Measurements from ENCODE around the gene DLG2.

DLG2 gene

DNA sequence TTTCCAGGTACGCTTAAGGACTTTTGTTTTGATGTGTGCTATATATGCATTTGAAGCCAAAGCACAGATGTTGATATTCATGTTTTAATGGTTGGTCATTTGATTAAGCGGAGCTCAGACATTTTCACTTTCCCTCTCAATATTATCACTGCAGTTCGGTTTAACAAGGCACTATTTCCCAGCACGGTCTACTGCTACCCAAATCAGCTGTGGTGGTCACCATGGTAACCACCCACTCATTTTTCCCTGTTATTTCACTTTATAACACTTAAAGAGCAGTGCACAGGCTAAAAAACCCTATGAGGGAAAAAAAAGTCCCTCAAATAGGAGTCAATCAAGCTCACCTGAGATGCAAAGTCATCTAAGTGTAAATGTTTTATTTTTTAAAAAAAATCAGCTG, 1901.4 kb downstream of the DLG2 start:
- no peak for DNase-seq

- no peak for DNase-seq
These were observed 1901.9 kb downstream of the DLG2 start for GRCh38 chr11:83725269-83725560.

GRCh38 chr11:83723999-83724398, 1903.1 kb downstream of the DLG2 start:
- no peak for DNase-seq

DNA sequence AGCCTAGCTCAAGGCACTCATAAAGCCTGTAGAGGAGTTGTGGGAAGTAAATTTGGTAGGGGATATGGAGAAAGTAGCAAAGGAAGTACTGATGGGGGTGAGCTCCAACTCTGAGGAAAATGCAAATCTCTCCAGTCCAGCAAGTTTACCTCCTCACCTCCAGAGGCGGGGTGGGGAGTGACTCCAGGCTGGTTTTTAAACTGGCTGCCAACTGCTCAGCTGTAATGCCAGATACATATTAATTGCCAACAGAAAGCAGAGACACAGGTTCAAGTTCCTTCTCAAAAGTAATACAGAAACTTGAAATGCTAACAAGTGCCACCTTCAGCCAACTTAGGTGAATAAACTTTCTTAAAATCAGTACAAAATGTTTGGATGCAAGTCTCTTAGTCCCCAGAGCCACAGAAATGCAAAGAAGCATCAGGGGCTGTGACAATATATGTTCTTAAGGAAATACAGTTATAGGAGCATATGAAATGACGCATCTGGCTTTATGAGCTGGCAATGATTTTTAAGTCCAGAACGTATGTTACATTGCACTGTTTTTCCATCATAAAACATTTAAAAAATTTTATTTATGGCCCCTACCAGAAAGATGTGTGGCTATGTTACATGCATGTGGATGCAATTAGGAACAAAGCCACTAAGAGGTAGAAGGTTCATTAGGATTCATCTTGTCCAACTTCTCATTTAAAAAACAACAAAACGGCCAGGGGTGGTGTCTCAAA, 1904.6 kb downstream of the DLG2 start:
- no peak for DNase-seq

- DNase-seq, result no peak
These were observed 1905.9 kb downstream of the DLG2 start for GRCh38 chr11:83721263-83721662.

DNA sequence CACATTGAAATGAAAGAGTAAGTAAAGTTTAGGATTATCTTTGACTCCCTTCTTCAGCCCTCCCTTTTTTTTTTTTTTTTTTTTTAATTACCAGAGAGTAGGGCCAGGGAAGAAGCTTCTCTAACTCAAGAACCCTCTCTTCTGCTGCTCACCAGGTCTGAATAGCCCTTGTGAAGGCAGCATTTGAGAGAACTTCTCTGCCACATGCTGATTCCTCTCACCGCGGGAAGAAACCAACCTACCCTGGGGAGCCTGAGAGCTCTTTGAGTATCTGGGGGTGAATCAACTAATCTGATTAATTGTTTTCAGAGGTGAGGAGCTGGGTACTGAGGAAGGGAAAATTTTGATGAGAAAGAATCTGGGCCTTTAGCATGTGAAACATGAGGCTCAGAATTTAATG, 1906.5 kb downstream of the DLG2 start:
- DNase-seq, result no peak

GRCh38 chr11:83717537-83717936, 1909.6 kb downstream of the DLG2 start:
- DNase-seq, result no peak

DNA sequence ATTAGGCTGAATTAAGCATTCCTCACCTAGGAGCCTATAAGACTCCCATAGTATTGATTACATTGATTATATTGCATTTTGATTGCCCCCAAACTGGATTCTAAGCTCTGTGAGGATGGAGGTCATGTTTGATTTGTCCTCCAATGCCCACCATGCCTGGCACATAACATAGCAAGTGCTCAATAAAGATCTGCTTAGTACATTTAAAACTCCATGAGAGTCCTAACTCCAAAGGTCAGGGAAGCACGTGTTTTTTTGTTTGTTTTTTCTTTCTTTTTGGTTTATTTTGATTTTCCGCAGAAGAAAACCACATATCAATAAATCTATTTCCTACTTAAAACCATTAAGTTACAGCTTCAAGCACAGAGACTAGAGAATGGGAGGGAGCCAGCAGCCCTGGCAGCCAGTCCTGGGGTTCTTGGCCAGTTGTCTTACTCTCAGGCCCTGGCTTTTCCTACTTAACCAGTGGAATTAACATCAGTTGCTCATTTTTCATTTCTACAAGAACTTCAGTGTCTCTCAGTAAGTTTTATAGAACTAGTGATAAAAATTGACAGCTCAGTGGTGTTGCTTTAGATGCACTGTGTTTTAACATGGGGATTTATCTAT, 1911.1 kb downstream of the DLG2 start:
- DNase-seq, result no peak

DNA sequence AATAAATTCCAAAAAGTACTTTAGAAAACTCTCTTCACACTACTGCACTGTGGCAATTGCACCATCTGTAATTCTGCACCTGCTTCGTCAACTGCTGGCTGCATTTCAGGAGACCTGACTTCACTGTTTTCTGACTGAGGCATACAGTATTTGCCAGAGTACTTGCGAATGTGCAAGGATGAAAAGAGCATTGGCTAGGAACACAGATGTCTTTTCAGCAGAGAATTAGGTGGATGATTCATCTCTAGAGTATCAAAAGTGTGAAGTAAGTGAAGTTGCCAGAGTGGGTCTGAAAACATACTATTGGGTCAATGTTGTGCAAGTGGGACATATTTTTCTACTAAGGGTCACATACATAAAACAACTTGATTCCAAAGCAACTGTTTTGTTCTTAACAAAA, 1913.4 kb downstream of the DLG2 start:
- no peak for DNase-seq

DNA sequence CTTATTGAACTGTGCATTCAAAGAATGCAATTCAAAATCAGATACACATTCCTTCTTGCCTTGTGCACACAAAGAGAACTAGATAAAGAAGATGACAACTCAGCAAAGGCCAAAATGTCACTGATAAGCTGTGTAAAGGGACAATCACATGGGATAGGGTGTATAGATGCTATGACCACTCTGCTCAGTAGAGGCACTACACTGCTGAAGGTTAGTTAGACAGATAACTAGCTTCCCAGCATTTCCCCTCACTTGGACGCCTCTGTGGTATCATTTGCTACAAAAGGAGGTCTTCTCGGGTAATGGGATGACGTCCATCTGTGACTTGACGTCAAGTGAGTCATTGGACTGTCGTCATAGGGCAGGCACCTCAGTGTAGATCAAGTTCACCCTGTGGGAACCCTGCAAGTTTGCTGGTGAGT, 1916.0 kb downstream of the DLG2 start:
- DNase-seq, result no peak

- DNase-seq, result no peak
These were observed 1917.7 kb downstream of the DLG2 start for GRCh38 chr11:83709434-83709833.

DNA sequence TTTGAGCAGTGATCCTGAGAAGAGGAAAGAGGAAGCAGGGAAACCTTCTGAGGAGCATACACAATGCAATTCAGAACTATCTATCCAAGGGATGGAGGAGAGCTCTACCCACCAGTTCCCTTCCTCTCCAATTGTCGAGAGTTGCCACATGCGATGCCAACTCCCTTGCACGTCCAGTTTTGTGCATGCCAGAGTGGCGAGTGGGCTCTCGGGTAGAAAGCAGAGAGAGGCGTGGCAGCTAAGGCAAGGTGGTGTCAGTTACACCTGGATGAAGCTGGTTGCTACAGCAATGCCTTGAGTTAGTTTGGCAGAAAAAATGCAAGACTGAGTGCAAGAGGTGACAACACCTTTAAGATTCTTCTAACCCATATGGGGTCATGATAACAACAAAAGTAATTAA, 1920.6 kb downstream of the DLG2 start:
- no peak for DNase-seq

- no peak for DNase-seq
These were observed 1924.3 kb downstream of the DLG2 start for GRCh38 chr11:83702796-83703195.

GRCh38 chr11:83697518-83697917, 1929.6 kb downstream of the DLG2 start:
- no peak for DNase-seq

DNA sequence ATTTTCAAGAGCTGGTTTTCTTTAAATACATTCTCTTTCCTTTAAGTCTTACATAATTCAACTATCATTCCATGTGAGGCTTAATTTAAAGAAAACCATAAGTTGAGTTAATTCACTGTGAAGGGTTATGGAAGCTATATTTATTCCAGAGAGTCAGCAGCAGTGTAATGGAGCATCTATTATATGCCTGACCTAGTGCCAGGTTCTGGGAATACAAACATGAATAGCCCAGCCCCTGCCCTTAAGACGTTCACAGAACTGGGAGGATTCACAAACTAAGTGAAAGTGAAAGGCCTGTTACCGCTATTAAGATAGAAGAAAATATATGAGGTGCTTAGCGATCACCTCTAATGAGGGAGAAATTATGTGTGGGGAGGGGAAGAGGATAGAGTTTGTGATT, 1932.1 kb downstream of the DLG2 start:
- DNase-seq, result no peak

DNA sequence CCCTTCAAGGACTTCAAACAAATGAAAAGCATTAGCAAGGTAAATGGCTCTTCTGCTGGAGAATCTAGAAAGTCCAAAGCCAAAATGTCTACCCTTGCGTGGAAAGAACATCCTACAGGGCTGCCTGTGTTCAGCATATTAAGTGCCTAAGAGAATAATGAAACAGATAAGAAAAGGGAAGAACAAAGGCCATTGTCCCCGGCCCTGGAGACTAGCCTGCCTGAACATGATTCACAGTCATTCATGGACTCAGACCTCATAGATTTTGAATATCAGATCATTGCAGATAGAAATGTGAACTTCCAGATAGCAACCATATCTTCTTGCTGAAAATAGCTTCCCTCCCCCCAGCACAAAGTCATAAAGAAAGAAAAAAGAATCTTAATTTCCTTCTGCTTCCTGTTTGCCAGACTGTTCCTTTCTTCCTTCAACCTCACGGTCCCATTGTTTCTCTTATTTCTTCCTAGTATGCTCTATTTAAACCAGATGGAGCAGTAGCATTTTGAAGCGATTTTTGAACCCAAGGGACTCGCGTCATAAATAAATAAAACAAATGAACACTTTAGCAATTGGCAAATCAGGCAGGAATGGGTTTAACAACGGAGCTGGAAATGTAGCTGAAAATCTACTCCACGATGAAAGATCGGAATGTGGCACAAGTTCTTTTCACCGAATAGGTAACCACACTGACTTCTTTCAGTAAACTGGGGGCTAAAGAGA, 1932.8 kb downstream of the DLG2 start:
- no peak for DNase-seq

DNA sequence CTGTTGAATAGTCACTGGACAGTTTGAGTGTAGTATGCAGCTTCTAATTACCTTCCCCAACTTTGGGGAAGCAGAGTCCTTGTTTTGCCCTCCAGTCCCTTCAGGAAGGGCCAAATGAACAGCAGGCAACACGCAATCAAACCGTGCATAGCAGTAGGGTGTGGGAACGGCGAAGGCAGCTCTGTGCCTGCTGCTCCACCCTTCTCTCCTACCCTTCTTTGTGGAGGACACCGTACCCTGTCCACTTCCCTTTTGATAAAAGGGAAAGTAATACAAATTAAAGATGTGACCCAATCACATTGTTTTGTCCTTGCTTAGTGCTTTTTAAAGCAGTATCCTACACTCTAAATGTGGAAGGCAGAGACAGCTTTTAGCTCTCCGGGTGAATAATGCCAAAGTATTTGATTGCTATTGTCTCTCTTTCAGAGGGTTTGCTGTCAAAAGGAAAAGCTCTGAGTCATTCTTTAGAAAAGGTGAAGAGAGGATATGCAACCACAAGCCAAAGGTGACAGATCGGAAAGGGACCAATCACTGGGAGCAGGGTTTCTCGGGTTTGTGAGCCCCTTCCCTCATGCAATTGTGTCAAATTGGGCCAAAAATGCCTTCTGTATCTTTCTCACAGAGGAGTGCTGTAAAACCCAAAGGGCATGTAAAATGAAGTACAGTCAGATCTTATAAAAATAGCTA, 1933.7 kb downstream of the DLG2 start:
- DNase-seq, result no peak

GRCh38 chr11:83692675-83693074, 1934.5 kb downstream of the DLG2 start:
- DNase-seq, result no peak

DNA sequence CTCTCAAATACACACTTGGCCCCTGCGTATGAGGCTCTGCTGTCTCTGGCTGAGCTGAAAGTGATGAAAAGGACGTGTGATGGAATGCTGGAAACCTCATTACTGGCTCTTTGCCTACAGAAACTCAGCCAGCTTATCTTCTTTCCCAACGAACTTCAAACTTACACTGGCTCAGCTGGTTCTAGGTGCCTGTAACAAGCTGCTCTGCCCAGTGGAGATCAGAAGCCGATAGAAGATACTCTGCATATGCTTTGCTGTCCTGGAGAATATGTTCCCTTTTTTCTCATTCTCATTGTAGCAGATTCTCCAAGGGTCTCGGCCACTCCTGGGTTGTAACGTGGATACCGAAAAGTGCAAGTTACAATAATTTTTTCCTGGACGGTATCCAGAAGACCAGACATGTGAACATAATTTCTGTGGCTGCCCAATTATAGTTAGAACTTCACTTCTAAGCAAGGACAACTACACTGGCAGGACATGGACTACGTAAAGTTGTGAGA, 1935.6 kb downstream of the DLG2 start:
- DNase-seq, result no peak

- no peak for DNase-seq
These were observed 1937.9 kb downstream of the DLG2 start for GRCh38 chr11:83689144-83689780.

DNA sequence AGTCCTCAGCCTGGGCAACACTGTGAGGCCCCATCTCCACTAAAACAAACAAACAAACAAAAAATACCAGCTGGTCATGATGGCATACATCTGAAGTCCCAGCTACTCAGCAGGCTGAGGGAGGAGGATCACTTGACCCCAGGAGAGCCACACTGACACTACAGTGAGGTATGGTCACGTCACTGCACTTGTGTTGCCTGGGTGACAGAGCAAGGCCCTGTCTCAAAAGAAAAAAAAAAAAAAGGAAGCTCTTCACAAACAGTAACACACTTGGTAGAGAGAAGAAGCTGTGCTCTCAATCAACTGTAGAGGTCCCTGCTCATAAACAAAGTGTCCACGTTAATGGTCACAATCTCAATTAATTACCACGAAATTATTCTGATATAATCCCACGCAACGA, 1939.4 kb downstream of the DLG2 start:
- DNase-seq, result no peak

DNA sequence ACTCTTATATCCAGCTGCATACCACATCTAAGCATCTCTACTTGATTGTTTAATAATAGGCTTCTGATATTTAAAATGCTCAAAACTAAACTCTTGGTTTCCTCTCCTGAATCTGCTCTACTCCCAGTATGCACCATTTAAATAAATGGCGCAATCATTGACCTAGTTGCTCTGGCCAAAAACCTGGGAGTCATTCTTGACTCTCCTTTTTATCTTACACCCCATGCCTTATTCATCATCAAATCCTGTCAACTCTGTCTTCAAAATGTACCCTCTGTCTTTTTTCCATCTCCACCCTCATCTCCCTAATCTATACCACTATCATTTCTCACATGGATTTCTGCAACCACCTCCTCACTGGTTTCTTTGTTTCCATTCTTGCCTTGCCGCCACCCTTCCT, 1941.4 kb downstream of the DLG2 start:
- no peak for DNase-seq

DNA sequence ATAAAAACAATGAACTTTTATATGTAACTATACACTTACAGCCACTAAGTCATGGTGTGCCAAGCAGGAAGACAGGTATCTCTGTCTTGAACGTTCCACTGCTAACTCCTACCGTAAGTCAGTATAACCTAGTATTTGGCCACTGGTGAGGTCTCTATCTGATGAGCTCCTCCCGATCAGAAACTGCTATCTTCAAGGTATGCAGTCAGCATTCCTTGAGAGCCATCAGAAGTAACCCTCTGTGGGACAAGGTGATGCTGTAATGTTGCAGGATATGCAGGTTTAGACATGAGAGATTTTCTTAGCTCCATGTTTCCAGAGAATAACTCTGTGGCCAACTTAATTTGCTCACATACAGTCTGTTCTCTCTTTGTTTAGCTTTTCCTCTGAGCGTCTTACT, 1943.1 kb downstream of the DLG2 start:
- no peak for DNase-seq

Measured in activated CD8-positive, alpha-beta memory T cell treated with anti-CD3 and anti-CD28 coated beads for 24 hours (primary cell).